Measurements from ENCODE around the gene SRGAP1.
"Not testable (repeated sequence)": the region's sequence is repeated elsewhere in the genome, so short reads cannot be mapped to it uniquely, and the experiment has no call there.

SRGAP1 gene

GRCh38 chr12:63870838-63871237 is 26.3 kb downstream of the SRGAP1 start:
- no peak for DNase-seq (ENCODE audit: low read depth)

GRCh38 chr12:63874897-63875480 is 30.5 kb downstream of the SRGAP1 start:
- no peak for DNase-seq (ENCODE audit: low read depth)

GRCh38 chr12:63875703-63876102 is 31.2 kb downstream of the SRGAP1 start:
- no peak for DNase-seq (ENCODE audit: low read depth)

GRCh38 chr12:63876980-63877379 is 32.5 kb downstream of the SRGAP1 start:
- no peak for DNase-seq (ENCODE audit: low read depth)

GRCh38 chr12:63877693-63878092 is 33.2 kb downstream of the SRGAP1 start:
- no peak for DNase-seq (ENCODE audit: low read depth)

GRCh38 chr12:63880235-63880634 is 35.7 kb downstream of the SRGAP1 start:
- DNase-seq (ENCODE audit: low read depth) = not testable (repeated sequence)

GRCh38 chr12:63880742-63881263 is 36.3 kb downstream of the SRGAP1 start:
- DNase-seq (ENCODE audit: low read depth) = no peak

- no peak for DNase-seq (ENCODE audit: low read depth)
Measured at GRCh38 chr12:63882844-63883243, 38.3 kb downstream of the SRGAP1 start.

GRCh38 chr12:63885401-63885800 is 40.9 kb downstream of the SRGAP1 start:
- DNase-seq (ENCODE audit: low read depth) = no peak

- DNase-seq (ENCODE audit: low read depth) = no peak
Measured at GRCh38 chr12:63888908-63889635, 44.6 kb downstream of the SRGAP1 start.

GRCh38 chr12:63889721-63890509 is 45.4 kb downstream of the SRGAP1 start:
- no peak for DNase-seq (ENCODE audit: low read depth)

- no peak for DNase-seq (ENCODE audit: low read depth)
Measured at GRCh38 chr12:63893170-63893569, 48.7 kb downstream of the SRGAP1 start.

GRCh38 chr12:63894132-63894531 is 49.6 kb downstream of the SRGAP1 start:
- no peak for DNase-seq (ENCODE audit: low read depth)

GRCh38 chr12:63895841-63896240 is 51.3 kb downstream of the SRGAP1 start:
- no peak for DNase-seq (ENCODE audit: low read depth)

- DNase-seq (ENCODE audit: low read depth) = no peak
Measured at GRCh38 chr12:63897931-63898330, 53.4 kb downstream of the SRGAP1 start.

- DNase-seq (ENCODE audit: low read depth) = no peak
Measured at GRCh38 chr12:63898764-63899337, 54.4 kb downstream of the SRGAP1 start.

- DNase-seq (ENCODE audit: low read depth) = no peak
Measured at GRCh38 chr12:63899396-63899795, 54.9 kb downstream of the SRGAP1 start.

GRCh38 chr12:63900922-63901793 is 56.7 kb downstream of the SRGAP1 start:
- no peak for DNase-seq (ENCODE audit: low read depth)

- DNase-seq (ENCODE audit: low read depth) = no peak
Measured at GRCh38 chr12:63904653-63905052, 60.2 kb downstream of the SRGAP1 start.

- no peak for DNase-seq (ENCODE audit: low read depth)
Measured at GRCh38 chr12:63905544-63905943, 61.0 kb downstream of the SRGAP1 start.

GRCh38 chr12:63906876-63907275 is 62.4 kb downstream of the SRGAP1 start:
- no peak for DNase-seq (ENCODE audit: low read depth)
